ENCODE results near the gene BDKRB1. TPM values are rescaled to one million over a fixed set of nuclear protein-coding genes. Genes with fewer than 3 reads are reported as not detected.

BDKRB1 gene
- total and polyA plus RNA-seq, 10 donors: 0.22 TPM; not detected in 9

GRCh38 chr14:96221841-96222240 lies 34.2 kb upstream of the BDKRB1 start:
- DNase-seq: no peak
- Histone ChIP-seq H3K27me3 (replicated peaks in 1 of 7) (peaks cover 0 to 48% (median 0%) of the 10 kb centered on the region in 7 donors), H3K9me3 (no peaks in the 10 kb centered on the region), H3K4me1 (no peaks in the 10 kb centered on the region), H3K4me3 (no peak overlapping the region), H3K36me3 (no peaks in the 10 kb centered on the region), H3K27ac (no peak overlapping the region)
- intact Hi-C loops (cut with DNase I; ENCODE audit: low total_unique reads): no loop called here
- no peak for TF ChIP-seq POLR2A (IDR thresholded peaks at IDR 0.05)
- no peak for TF ChIP-seq POLR2AphosphoS5 (IDR thresholded peaks at IDR 0.05)
- no peak for TF ChIP-seq CTCF (IDR thresholded peaks at IDR 0.05 in 8 of 11, conservative IDR thresholded peaks at IDR 0.05 in 3 of 11)
- 66 to 75% (median 70%) methylated on average over 8 of the region's 8 CpGs for WGBS, 5 donors

- no peaks in the 10 kb centered on the region for H3K36me3 ChIP-seq
- TF ChIP-seq POLR2A (IDR thresholded peaks at IDR 0.05): no peak
- TF ChIP-seq CTCF (IDR thresholded peaks at IDR 0.05 in 8 of 11, conservative IDR thresholded peaks at IDR 0.05 in 3 of 11): no peak
- TF ChIP-seq POLR2AphosphoS5 (IDR thresholded peaks at IDR 0.05): no peak
- H3K9me3 ChIP-seq: peaks cover 0 to 18% (median 10%) of the 10 kb centered on the region in 8 donors
- peaks cover 0 to 31% (median 0%) of the 10 kb centered on the region in 7 donors for H3K27me3 ChIP-seq (replicated peaks in 1 of 7)
- no peaks in the 10 kb centered on the region for H3K4me1 ChIP-seq
- H3K27ac ChIP-seq: no peak overlapping the region
- intact Hi-C loops (cut with DNase I; ENCODE audit: low total_unique reads): no loop called here
- 71 to 85% (median 78%) methylated on average over 8 of the region's 8 CpGs for WGBS, 5 donors
- H3K4me3 ChIP-seq: no peak overlapping the region
- no peak for DNase-seq
Measured at GRCh38 chr14:96224480-96225096, 31.4 kb upstream of the BDKRB1 start.

- no peak for DNase-seq
- Histone ChIP-seq H3K4me1 (no peaks in the 10 kb centered on the region), H3K36me3 (no peaks in the 10 kb centered on the region), H3K4me3 (no peak overlapping the region), H3K9me3 (peaks cover 0 to 18% (median 10%) of the 10 kb centered on the region in 8 donors), H3K27ac (no peak overlapping the region), H3K27me3 (replicated peaks in 1 of 7) (peaks cover 0 to 24% (median 0%) of the 10 kb centered on the region in 7 donors)
- 72 to 92% (median 88%) methylated on average over 5 of the region's 5 CpGs for WGBS, 5 donors
- intact Hi-C loops (cut with DNase I; ENCODE audit: low total_unique reads): no loop called here
- TF ChIP-seq CTCF (IDR thresholded peaks at IDR 0.05 in 8 of 11, conservative IDR thresholded peaks at IDR 0.05 in 3 of 11): no peak
- TF ChIP-seq POLR2AphosphoS5 (IDR thresholded peaks at IDR 0.05): no peak
- no peak for TF ChIP-seq POLR2A (IDR thresholded peaks at IDR 0.05)
Measured at GRCh38 chr14:96225213-96225612, 30.8 kb upstream of the BDKRB1 start.

- no peaks in the 10 kb centered on the region for H3K4me1 ChIP-seq
- no peak overlapping the region for H3K4me3 ChIP-seq
- TF ChIP-seq POLR2A (IDR thresholded peaks at IDR 0.05): no peak
- no peak for TF ChIP-seq CTCF (IDR thresholded peaks at IDR 0.05 in 8 of 11, conservative IDR thresholded peaks at IDR 0.05 in 3 of 11)
- TF ChIP-seq POLR2AphosphoS5 (IDR thresholded peaks at IDR 0.05): no peak
- intact Hi-C loops (cut with DNase I; ENCODE audit: low total_unique reads): no loop called here
- peaks cover 0 to 18% (median 10%) of the 10 kb centered on the region in 8 donors for H3K9me3 ChIP-seq
- no peaks in the 10 kb centered on the region for H3K36me3 ChIP-seq
- no peak overlapping the region for H3K27ac ChIP-seq
- H3K27me3 ChIP-seq (replicated peaks in 1 of 7): peaks cover 0 to 19% (median 0%) of the 10 kb centered on the region in 7 donors
- WGBS, 5 donors: 32 to 48% (median 39%) methylated on average over 2 to 5 of the region's 5 CpGs
- no peak for DNase-seq
Measured at GRCh38 chr14:96225745-96226151, 30.3 kb upstream of the BDKRB1 start.
